Dedifferentiated amniotic fluid mesenchymal stem cell (primary cell): ENCODE data around the gene OPRL1.

ENCODE experiments used
- DNase-seq: peaks from one replicate; pipeline ENCODE4 v3.0.0-alpha.2; 2016; ENCODE audit errors: extremely low spot score

OPRL1 gene

DNA sequence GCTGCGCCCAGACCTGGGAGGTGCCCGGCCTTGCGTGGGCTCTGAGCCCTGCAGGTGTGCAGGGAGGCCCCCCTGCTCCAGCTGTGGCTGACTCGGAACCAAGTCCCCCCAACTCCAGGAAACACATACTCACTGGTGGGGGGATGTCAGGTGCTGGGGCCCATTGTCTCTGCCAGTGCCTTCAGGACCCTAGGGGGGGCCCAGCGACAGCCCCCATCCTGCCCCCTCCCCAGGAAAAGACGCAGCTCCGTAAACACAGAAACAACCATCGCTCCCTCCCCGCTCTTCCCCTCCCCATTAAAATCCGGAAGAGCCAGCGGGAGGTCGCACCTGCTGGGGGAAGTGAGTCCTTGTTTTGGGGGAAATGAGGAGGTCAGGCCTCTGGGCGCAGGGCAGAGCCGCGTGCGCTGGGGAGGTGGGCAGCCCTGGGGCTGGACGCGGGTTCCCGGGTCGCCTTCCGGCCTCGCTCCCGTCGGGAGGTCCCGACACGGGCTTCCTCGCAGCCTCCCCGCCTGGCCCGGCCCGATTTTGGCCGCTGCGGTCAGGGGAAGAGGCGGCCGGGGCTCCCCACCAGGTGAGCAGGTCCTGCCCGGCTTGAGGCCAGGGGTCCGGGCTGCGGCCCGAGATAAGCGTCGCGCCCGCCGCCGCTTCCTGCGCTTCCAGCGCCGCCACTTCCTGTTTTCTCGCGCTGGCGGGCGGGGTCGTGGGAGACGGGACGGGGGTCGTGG, 37.7 kb upstream of the OPRL1 start:
- no peak for DNase-seq

DNA sequence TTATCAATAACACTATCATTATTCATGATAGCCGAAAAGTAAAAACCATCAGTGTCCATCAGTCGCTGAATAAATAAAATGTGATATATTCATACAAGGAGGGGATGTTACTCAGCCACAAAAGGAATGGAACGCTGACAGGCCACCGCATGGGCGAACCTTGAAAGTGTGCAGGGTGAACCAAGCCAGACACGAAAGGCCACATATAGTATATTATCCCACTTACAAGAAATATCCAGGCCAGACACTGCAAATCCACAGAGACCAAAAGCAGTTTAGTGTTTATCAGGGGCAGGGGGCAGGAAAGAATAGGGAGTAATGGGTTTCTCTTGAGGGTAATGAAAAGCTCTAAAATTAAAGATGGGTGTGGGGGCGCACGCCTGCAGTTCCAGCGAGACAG, 36.1 kb upstream of the OPRL1 start:
- DNase-seq, result no peak

DNA sequence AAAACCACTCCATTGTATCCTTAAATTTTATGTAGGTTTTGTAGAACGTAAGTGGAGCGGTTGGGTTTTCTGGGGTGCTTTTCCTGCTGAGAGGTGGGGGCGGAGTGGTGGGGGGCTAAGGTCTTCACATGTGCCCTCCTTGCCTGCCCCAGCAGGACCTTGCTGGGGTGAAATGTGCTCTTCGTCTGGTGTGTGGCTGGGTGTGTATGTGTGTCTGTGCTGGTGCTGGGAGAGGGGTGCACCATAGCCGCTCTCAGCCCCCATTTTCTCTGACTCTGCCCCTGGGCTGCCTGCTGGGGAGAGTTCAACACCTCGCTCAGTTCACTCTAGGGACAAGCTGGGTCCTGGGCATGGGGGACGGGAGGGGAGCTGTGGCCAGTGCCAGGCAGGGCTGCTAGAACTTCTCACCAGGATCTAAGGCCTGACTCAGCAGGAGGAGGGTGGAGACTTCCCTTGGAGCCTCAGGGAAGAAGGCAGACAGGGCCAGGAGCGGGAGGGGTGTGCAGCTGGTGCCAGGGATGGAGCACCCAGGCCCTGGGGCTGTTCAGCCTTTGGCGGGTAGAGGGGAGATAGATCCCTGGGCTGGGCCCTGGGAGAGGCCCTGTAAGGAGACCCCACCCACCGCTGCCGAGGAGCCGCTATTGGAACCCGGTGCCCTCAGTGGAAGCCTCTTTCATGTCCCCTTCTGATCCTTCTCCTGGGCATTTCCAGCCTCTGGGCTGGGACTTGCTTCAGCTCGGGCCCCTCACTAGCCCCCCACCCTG, 35.2 kb upstream of the OPRL1 start:
- DNase-seq, result peak; percentile 77

DNA sequence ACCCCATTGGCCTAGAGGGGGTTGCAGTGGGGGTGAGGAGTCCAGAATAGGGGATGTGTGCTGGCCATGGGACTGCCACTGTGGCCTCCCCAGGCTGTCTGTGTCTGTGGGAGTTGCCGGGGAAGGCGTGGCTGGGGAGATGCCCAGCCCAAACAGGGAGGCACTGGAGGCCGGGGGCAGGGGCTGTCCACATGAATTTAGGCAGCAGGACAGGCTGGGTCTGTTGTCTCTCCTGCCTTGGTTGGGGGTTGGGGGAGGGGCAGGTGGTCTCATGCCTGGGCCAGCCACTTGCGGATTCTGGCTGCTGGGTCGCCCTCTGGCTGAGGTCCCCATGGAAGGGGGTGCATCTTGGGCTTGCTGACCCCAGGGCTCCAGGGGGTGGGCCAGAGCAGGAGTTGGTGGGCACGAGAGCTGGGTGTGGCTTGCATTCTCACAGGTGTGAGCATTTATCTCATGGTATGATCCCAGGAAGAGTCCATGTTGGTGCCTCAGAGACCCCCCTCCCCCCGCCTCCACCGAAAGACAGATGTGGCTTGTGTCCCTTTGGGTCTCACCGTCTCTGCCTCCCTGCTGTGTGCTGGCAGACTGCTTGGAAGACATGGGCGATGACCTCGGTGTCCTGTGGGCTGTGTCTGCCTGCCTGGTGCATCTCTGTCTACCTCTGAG, 34.4 kb upstream of the OPRL1 start:
- DNase-seq, result no peak

DNA sequence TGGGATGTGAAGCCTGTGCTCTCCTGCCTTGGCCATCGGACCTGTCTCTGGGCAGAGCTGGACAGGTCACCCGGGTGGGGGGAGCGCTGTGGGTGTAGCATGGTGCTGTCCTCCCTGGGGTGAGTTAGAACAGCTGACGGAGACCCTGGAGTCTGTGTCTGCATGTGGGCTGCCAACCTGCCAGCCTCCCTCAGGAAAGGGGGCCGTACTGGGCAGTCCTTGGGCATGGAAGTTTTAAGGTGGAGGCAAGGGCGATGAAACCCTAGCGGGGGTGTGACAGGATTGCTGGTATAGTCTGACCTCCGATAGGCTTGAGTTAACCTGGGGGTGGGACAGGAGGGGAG, 32.9 kb upstream of the OPRL1 start:
- DNase-seq, result no peak

DNA sequence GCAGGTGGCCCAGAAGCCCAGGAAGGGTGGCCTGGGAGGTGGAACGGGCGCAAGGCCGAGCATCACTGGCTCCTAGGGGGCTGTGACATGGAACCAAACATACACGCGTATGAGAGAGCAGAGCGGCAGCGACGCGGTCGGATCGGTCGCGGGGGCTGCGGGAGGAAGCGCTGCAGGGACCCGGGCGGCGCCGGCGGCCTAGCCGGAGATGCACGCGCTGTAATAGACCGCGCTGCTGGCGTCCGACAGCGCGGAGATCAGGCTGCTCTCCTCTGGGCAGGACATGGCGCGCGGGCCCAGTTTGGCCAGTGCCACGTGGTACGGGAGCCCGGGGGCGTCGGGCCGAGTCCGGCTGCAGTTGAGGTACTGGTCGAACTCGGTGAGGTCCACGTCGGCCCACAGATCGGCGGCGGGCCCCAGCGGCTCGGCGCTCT, 31.9 kb upstream of the OPRL1 start:
- no peak for DNase-seq

DNA sequence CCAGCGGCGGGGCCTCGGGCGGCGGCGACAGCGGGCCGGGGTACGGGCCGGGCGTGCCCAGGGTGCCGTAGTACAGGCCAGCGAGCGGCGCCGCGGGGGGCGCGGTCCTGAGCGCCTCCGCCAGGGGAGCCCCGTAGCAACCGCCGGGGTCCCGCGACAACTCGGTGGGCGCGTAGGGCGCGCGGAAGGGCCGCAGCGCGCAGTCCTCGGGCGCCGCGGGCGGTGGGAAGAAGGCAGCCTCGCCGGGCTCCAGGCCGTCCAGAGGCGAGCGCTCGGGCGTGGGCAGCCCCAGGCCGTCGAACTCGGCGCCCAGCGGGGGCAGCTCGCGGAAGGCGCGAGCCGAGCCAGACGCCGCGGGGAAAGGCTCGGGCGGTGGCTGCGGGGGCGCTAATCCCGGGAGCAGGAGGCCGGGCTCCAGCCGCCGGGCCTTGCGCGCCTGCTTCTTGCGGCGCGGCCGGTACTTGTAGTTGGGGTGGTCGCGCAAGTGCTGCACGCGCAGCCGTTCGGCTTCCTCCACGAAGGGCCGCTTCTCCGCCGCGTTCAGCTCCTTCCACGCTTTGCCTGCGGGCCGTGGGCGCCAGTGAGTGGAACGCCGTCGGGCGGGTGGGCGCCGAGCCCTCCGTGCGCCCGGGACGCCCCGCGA, 31.4 kb upstream of the OPRL1 start:
- no peak for DNase-seq

DNA sequence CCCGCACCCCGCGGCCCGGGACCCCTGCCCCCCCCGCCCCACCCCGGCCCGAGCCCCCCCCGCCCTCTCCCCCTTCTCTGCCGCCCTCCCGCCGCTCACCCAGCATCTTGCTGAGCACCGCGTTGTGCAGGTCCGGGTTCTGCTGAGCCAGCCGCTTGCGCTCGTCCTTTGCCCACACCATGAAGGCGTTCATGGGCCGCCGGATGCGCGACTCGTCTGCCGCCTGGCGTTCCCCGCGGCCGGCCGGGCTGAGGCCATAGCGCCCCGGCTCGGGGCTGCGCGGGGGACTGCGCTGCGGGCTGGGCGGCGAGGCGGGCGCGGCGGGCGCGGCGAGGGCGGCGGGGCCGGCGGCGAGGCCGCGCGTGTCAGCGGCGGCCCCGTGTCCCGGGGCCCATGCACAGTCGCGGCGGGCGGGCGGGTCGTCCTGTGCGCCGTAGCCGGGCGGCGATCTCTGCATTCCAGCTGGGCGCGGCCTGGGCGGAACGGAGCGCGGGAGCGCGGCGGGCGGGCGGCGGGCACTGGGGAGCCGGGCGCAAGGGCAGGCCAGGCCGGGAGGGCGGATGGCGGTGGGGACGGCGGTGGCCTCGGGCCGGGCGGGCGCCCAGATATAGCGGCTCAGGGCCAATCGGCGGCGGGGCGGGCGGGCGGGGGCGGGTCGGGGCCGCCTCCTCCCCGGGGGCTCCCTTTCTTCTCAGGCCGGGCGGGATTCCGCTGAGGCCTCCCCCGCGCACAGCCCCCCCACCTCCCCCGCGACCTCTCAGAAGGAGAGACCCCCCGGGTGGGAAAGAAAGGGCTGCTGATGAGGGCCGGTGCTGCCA, 30.6 kb upstream of the OPRL1 start, which contains the start of gene SOX18:
Gene SOX18, minus strand, starts transcription at position 580 of the 818 bp plus-strand sequence. Its CDS starts 123 bp downstream, at position 457.
- DNase-seq, result no peak

DNA sequence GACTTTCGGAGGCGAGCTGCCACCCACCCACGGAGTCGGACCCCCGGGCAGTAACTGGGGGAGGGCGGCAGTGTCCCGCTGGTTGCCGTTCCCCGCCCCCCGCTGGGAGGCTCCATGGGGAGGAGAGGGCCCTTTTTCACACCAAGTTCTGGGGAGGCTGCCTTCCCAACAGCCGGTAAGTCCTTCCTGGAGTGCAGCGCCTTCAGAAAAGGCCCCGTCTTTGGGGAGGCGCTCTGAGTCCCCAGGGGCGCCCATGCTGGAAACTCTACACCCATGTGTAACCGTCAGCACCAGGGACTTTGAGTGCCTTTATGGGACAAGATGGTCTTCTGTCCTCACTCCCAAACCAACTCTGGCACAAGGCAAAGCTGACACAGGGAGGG, 30.0 kb upstream of the OPRL1 start:
- no peak for DNase-seq

DNA sequence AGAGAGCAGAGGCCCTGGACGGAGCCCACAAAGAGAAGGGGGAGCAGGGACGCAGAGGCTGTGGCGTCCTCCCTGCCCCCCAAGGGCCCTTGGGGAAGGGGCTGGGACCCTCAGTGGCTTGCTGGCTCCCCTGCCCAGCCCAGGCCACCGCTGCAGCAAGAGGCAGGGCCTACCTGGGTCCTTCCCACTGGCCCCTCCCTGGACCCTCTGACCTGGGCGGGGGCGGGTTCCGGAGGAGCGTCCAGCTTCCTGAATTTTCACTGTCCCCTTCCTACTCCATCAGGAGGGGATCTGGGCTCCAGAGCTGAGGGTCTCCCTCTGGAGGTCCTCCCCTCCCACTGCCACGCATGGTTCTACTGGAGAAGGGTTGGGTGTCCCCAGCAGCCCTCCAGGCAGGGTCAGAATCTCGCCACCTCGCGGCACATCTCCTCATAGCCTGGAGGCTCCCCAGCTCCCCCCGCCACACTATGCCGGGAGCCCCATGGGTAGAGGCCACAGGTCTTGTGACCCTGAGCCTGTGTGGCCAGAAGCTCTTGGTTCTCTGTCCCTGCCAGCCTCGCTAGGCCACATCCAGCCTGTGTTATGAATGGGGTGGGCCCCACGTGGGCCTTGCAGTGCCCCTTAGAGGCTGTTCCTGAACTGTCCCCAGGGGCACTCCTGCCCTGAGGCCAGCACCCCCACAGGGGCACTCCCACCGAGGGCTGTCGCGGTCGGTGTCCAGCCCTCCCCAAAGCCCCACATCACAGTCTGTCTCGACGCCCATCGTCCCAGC, 29.4 kb upstream of the OPRL1 start:
- no peak for DNase-seq

DNA sequence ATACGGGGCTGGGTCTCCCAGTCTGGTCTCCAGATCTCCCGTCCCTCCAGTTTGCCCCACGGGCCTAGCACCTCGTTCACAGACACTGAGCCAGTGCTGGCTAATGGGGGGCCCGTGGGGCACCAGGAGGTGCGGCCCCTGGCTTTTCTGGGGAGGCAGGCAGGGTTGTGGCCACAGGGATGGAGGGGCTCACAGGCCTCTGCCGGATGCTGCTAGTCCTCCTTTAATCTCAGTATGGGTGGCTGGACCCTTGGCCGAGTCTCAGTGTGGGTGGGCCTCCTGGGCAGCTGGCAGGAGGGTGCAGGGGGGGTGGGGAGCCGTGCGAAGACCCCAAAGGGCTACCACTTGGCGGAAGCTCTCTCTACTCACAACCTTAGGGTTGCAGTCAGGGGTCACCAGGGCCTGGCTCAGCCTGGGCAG, 28.8 kb upstream of the OPRL1 start:
- DNase-seq, result no peak

DNA sequence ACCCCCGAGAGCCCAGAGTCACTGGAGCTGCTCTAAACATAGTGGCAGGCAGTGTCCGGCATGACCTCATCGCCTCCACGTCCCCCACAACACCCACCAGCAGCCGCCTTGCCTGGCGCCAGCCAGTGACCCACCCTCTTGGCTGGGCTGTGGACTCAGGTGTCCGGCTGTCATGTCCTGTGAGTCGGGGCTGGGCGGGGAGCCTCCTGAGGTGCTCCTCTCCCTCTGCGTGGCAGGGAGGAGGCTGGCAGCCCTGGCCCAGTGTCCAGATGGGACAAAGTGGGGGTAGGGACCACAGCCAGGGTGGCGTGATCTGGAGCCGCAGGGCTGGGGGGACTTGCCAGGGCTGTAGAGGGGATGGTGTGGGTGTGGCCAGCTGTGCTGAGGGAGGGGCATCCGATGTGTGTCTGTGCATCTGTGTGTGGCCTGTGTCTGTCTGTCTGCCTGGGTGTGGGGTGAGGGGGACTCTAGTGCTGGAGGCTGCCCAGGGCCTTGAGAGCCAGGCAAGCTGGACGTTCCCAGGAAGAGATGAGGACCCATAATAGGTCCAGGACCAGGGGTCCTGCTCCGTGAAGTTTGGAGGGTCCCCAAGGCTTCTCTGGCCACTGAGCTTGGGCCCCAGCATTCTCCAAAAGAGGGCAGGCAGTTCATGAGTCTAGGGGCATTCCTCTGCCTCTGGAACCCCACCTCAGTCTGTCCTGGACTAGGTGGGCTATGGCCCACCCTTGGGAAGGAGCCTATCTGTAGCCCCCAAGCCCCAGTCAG, 28.1 kb upstream of the OPRL1 start:
- DNase-seq, result no peak

DNA sequence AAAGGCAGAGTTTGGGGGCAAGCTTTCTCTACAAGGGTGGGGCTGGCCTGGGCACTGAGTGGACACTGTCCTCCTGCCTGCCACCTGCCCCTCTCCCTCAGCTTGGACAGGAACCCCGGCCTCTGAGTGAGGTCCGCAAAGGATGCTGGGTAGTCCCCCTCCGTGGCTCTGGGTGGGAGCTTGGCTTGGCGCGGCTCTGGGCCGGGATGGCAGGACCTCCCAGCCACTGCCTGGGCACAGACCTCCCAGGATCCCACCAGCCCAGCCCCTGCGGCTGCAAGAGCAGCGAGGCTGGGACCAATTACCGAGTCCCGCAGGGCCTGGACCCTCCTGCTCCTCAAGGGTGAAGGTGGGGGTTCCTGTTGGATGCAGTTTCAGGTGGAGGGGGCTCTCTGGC, 27.6 kb upstream of the OPRL1 start:
- DNase-seq, result no peak

DNA sequence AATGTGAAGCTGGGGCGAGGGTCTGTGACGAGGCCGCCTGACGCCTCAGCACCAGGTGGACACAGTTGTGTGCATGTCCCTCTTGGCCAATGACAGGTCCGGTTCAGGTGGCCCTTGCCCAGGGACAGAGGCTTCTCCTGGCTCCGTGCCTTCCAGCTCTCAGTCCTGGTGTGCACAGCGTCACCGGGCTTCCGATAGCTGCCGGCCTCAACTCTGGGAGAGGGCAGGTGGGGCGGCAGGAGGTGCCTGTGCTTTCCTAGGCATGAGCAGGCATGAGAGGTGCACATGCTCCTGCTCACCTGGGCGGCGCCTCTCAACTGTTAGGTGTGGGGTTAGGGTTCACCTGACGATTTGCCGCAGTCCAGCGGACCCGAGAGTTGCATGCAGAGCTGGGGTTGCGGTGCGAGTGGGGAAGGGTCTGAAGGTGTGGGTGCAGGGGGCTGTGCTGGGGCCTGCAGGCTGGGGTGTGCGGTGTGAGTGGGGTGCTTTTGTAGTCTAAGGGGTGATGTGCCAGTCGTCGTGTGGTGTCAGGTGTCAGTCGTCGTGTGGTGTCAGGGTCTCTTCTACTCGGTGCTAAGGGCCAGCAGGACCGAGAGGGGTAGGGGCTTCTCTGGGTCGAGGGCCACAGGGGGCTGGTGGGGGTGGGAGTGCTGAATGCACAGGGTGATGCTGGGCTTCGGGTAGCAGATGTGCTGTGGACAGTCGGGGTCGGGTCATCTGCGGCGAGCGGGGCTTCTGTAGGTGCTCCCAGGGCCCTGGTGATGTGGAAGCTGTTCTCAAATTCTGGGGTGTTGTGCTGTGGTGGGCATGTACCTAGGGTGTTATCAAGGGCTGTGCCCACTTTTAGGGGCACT, 26.7 kb upstream of the OPRL1 start:
- DNase-seq, result no peak

DNA sequence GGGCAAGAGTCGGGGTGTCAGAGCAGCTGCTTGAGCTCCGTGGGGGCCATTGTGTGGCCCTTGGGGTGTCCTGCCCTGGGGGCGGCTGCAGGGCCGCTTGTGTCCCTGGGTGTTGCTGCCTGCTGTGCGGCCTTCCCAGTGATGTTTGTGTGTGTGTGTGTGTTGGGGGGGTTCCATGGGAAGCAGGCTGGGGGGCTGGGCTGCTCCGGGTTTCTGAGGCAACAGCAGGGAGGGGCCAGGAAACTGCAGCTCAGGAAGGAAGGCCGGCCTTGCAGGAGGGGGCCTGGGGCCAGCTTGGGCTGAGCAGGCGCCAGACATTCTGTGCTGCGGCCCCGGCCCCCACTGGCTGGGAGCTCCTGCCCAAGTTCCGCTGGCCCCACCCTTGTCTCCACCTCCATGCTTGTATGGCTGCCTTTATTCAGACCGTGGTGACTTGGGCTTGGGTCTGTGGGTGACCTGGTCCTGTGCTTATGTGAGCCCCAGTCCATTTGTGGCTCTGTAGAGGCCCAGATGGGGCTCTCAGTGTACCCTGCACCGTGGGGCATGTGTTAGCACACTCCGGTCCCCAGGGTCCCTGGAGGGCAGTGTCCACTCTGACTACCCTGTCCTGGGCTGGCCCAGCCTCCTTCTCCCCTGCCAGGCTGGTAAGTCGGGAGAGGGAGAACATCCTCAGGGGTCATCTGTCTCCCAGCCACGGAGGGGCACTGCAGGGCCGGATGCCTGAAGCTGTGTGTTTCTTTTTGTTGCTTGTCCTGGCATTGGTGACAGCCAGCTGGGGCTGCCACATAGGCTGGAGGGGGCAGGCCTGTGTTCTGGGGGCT, 25.8 kb upstream of the OPRL1 start:
- DNase-seq, result no peak

DNA sequence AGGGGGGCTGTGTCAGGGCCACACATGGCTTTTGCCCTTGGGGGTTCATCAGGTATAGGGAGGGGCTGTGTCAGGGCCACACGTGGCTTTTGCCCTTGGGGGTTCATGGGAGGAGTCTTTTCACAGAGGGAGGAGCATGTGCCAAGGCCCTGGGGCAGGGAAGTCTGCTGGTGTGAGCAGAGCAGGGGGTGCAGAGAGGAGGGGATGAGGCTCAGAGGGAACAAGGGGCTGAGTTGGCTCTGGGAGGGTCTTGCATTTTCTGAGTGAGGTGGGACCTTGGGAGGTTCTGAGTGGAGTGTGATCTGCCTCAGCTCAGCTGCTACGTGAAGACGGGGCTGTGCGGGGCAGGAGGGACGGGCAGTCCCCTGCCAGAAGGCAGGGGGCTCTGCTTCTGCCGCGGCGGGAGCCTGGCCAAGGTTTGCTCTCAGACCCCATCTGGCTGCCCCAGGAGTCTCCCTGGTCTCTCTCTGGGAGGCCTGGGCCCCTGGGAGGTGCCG, 24.4 kb upstream of the OPRL1 start:
- no peak for DNase-seq

DNA sequence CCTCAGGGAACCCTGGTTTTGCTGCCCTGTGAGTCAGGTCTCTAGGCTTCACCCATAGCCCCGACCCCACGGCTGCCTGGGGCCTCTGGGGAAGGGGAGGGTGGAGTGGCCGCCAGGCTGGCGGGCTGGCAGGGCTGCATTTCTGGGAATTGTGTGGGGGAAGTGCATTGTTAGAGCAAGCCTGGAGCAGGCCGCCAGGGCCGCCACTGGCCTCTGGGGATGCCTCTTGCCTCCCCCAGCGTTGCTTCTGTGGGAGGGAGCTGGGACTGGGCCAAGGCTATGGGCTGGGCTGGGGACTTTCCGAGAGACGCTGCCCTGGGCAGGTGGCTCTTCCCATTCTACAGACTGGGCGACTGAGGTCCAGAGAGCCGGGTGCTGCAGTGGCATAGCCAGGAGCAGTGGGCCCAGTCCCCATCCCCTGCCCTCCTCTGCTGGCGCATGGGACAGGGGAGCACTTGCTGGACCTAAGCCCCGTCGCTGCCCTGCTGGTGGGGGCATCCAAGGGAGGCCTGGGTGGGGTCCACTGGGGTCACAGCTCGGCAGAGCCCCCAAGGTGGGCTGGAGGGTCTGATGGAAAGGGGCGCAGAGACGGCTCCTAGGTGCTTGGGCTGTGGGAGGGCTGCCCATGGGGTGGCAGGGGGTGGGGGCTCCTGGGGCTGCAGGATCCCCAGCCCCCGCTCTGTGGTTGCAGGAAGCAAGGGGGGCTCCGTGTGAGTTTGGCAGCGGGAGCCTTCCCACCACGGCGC, 23.8 kb upstream of the OPRL1 start:
- DNase-seq, result no peak

DNA sequence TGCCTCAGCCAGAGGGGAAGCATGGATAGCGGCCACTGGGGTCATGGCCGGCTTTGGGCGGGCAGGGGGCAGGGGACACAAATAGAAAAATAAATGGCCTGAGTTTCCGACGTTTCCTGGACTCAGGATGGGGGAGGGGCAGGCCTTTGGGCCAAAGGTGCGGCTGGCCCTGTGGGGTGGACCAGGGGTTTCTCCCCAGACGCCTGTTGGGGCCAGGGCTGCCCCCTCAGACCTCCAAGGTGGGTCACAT, 23.3 kb upstream of the OPRL1 start:
- no peak for DNase-seq
